Measurements from ENCODE around the gene DDX41.
"Not testable (repeated sequence)": the region's sequence is repeated elsewhere in the genome, so short reads cannot be mapped to it uniquely, and the experiment has no call there.

The DDX41 gene

DNA sequence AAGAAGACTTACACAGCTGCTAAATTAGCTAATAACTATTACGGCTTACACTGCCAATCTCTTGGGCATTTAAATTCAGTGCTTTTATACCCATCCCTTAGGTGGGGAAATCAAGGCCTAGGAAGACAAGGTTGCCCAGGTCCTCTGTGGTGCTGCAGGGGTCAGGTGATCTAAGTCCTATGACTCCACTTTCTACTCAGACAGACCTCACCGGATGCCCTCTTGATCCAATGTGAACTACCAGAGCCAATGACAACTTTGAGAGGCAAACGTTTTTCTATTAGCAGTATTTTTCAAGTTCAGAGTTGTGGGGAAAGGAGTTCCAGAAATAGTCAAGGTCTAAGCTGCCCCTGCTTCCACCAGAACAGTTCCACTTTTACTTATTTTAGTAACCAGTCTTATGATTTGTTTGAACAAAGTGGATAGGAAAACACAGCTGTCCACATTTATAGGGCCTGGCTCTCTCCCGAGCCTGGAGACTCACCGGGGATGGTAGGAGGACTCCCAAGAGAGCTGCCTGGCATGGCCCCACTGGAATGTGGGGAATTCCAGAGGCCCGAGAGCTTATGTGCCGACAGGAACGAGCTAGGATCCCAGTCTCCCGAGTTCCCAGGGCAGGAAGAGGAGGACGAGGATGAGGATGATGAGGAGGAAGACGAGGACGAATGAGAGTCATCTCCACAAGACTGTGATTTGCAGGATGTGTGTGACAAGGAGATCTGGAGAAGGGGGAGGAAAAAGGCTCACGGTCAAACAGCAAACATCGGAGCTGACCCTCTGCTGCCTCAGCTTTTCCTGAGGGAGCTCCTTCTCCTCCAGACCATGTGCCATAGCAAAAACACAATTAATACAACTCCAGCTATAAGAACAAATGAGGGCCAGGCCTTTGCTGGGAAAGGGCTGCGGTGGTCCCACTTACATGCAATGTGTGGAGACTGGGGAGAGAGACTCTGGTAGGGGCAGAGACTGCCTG is 20.9 kb upstream of the DDX41 start:
- no peak for DNase-seq

DNA sequence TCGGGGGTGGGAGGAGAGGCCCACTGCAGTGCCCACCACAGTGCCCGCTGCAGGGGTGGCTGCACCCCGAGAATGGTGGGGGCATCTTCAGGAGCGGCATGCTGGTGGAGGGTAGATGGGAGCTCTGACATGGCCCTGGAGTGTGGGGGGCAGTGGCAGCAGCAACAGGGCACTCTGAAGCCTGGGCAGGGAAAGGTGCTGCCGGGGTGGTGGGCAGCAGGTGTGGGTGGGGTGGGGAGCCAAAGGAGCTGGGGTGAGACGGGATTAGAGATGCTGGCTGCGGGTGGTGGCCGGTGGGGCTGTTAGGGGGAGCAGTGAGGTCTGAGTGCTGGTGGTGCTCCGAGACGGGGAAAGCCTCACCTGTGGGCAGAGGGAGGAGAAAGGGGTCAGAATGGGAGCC is 19.6 kb upstream of the DDX41 start:
- no peak for DNase-seq

DNA sequence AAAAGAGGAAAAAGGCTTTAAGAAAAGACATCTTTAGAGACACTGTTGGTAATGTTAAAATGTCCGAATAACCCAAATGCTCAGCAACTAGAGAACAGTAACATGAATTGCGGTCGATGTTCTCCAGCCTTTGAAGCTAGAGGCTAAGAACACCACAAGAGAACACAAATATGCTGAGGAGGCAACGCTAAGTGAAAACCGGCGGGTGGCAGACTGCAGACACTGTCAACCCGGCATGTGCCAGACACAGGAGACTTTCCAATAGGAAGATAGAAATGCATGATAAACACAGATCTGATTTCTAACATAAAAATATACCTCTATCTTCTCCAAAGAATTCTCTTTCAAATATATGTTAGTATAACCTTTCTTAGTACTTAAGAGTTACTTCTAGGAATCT is 18.4 kb upstream of the DDX41 start:
- no peak for DNase-seq

DNA sequence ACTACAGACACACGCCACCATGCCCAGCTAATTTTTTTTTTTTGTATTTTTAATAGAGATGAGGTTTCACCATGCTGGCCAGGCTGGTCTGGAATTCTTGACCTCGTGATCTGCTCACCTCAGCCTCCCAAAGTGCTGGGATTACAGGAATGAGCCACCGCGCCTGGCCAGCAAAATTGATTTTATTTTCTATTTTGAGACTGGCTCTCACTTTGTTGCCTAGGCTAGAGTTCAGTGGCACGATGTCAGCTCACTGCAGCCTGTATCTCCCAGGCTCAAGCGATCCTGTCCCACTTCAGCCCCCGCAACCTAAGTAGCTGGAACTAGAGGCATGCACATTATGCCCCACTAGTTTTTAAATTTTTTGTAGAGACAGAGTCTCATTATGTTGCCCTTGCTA is 17.7 kb upstream of the DDX41 start:
- DNase-seq, result not testable (repeated sequence)

DNA sequence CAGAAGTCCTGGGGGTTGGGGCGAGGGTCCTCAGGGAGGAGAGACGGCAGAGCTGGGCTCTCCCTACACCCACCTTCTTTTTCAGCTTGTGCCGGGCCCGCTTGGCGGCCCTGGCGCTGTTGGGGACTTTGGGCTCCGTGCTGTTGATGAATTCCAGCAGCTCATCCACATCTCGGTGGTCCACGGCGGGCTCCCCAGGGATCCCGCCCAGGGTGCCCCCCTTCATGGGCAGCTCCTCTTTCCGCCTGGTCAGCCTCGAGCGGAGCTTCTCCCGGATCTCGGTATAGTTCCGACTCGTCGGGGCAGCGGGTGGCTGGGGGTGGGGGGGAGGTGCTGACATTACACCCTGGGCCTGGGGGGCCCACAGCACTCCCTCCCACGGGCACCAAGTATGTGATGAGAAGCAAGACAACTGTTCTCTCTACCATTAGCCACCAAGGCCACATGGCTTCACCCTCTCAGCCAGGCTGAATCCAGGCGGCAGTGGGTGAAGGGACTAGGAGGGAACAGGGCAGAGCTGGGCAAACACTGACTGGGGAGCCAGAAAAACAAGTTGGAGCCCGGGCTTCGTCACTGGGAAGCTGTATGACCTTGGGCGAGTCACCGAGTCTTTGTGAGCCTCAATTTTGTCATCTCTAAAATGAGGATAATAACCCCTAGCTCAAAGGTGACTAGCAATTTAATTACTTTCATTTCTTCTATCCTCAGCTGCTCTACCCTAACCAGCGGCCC is 14.6 kb upstream of the DDX41 start:
- no peak for DNase-seq

DNA sequence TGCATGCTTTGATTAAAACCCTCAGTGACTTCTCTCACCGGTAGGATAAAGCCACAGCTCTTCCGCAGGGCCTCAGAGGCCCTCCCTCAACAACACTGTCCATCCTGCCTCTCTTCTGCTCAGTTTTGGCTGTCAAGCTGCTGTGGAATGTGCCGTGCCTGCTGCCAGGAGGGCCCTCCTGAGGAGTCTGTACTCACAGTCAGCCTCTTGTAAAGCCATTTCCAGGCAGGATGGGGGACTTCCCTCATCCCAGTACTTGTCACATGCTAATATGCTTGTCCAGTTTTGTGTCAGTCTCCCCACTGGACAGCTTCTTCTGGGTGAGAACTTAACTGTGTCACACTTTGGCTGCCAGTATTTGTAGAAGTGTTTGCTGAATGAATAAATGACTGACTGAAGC is 13.9 kb upstream of the DDX41 start:
- no peak for DNase-seq

DNA sequence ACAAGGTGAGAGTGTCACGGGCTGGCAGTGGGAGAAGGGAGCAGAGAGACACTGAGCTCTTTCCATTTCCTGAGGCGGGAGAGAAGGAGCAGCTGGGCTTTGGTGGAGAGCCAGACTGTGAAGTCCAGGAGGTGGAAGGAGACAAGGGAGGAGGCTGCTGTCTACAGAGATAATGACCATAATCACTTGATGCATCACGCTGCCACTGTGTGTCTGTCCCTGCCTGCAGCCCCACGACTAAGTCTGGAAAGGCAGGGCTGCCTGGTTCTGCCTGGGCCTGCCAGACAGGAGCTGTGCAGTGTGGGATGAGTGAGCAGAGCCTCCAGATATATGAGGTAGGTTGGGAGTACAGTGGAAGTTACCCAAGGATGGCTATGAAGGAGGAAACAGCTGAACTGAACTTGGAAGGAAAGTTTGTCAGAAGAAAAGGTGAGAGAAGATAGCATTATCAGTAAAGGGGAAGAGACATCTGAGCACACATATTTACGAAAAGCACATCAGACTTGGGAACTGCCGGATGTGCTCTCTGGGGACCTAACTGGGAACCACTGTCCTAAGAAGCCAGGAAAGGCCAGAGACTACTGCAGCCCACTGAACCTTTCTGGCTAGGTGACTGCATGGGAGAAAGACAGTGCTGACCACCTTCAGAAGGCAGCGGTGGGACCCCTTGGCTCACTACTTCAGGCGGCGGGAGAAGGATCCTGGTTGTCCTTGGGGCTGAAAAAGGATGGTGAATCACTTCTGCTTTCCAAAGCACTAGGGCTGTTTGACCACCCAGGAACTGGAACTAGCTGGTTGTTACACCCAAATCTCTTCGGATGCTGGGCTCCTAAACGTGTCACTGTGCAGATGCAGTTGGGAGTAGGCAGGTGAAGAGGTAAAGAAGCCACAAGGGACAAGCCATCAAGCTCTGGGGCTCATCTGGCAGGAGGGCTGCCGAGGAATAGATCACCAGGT is 12.8 kb upstream of the DDX41 start:
- DNase-seq, result no peak

DNA sequence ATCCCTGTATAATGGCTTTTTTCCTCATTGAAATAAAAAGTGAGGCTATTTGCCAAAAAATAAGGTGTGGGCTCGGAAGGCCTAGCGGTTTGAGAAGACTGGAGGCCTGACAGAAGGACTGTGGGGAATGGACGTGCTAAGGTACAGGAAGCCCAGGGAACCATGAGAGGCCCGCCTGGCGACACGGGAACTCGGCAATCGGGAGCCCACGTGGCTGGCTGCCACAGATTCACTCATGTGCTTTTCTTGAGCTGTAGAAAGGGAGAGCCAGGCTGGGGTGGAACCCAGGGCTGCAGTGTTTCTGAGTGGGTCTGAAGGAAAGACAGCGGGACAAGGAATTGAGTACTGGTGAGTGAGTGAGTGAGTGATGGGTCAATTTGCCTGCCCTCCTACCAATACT is 11.9 kb upstream of the DDX41 start:
- no peak for DNase-seq

DNA sequence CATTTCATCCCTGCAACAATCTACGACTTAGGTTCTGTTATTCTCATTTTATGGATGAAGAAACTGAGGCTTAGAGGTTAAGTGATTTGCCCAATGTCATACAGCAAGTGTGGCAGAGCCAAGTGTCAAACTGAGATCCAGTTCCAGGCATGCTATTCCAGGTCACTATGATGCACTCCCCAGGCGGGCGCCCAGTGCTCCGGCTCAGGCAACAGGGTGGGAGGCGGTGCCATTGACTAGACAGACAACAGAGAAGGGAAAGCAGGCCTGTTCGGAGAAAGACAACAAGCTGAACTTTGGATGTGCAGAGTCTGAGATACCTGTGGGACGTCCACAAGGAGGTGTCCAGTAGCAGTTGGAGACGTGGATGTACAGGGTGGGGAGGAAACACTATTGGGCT is 10.8 kb upstream of the DDX41 start:
- no peak for DNase-seq

DNA sequence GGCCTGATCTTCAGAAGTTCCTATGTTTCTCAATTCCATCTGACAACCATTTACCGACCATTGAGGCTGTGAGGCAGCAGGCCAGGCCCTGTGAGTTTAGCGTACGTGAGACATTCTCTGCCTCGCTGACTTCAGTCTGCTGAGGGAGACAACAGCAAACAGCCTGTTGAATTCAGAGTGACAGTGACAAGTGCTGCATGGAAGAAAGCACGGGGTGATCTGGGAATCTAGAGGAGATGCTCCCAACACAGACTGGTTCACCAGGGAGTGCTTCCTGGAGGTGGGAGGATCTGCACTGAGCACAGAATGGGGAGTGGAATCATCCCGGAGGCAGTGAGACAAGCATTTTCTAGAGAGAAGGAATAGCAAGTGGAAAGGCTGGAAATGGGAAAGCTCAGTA is 10.0 kb upstream of the DDX41 start:
- DNase-seq, result no peak

DNA sequence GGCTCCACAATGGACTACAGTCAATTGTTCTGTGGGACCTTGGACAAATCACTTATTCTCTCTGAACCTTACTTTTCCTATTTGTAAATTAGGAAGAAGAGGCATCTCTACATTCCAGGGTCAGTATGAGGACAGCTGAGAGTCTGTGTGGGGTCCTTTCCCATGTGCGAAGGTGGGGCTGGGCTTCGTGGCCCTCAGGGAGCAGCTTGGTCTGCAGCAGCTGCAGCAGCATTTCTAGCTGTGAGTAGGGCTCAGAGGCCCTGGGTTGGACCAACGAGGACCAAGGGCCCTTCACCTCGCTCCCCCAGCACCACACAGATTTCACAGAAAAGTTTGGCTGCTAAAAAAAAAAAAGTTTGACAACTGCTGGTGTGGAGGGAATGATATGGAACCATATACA is 9.4 kb upstream of the DDX41 start:
- DNase-seq, result no peak

DNA sequence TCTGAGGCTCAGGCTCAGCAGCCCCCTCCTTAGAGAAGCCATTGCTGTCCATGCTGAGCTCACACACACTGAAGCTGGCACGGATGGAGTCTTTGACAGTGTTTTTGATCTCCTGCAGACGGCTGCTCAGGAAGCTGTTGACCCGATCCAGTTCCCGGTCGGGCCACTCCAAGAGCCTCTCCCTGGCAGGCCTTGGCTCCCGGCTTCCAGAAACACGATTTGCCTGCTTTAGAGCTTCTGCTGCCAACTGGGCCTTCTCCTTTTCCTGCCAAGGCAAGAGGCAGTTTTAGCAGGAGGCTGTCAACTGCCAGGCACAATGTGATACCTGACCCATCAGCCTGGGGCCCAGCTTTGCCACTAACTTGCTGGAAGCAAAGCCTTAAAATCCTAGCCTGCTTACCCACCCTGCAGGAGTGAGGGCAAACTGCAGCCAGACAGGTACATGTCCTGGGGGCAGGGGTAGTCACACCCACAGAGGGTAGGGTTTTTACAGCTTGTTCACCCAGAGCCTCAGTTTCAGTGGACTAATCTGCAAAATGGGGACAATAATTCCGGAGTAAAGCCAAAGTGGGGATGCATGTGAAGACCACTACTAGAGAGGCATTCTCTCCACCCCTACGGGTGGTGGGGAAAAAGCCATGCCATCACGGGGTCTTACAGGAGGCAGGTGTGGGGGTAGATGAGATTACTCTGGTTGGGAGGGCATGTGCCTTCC is 8.3 kb upstream of the DDX41 start:
- DNase-seq, result no peak

DNA sequence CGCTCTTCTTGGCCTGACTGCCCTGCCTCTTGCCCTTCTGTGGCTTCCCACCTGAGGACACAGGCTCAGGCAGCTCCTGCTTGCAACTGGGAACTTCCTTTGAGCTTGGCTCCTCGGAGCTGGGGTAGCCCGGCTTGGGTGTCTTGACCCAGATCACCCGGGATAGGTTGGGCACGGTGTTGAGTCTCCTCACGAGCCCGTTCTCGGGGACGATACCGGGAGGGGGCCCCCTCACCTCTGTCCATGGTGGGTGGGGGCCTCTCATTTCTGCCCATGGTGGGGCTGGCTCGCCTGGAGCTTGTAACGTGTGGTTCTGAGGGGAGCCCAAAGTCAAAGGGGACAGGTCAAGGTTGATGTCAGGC is 7.8 kb upstream of the DDX41 start:
- no peak for DNase-seq

DNA sequence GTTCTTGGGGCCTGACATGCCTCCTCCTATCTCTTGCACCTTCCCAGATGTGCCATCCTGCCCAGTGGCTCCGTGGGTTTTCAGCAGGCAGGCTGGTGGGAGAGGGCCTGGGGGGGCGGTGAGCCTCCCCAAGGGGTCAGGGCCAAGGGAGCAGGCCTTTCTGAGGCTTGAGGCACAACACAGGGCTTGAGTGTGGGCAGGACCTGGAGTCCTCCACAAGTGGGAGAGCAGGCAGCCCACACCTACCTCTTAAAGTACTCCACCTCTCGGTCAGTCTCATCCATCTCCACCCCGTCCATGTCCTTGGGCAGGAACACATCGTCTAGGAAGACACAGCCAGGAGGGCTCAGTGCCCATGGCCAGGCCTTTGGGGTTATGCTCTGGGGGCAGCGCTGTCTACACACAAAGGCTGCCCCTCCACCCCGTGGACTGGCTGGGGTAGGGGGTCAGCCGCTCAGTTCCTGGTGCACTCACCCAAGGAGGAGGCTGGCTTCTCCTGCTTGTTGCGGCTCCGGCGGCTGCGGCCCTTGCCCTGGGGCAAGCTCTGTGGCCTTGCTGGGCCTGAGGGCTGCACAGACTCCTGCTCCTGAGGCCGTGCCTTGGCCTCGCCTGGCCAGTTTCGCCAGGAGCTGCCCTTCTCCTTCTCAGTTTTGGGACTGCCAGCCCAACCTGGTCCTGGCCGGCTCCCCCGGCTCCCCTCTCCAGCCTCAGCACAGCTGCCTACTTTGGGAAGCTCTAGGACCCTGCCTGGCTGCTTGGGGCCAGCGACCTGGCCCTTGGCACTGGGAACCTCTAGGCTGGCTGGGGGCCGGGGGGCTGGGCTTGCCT is 7.2 kb upstream of the DDX41 start:
- no peak for DNase-seq

DNA sequence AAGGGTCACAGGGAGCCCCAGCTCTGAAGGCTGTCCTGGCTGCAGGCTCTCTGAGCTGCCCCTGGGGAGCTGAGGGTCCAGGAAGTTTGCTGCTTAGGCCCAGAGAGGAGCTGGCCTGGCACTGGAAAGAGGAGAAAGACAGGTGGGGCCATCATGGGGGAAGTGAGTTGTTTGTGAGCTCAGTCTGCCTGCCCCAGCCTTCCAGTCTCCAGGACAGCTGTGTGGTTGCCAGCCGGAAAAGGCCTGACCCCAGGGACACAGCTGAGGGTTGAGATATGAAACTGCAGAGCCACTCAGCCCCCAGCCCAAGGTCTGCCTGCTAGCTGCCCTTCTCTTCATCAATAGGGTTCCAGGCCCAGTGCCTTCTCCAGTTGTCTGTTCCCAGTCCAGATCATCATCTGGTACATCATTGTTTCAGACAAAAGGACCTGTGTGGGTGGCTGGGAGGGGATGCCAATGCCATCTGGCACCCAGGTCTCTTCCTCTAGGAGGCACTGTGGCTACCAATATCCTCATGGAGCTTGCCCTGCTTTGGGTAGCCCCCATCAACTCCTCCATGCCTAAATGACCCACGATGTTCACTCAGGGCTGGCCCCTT is 4.3 kb upstream of the DDX41 start:
- DNase-seq, result no peak

DNA sequence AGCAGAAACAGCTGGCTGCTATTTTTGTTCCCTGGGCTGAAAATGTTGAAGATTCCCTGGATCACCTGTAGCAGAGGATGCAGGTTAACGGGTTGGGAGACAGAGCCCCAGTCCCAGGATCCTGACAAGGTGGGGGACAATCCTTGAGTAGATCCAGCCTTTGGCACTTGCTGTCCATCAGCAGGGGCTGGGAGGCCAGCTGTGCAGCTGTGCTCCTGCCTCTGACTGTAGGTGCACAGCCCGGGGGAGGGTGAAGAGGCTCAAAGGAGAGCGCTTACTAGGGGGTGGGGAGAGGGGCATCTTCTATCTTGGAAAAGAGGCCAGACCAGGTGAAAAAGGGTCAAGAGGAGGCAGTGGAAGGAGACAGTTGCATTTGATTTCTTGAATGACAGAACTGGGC is 3.5 kb upstream of the DDX41 start:
- DNase-seq, result no peak

DNA sequence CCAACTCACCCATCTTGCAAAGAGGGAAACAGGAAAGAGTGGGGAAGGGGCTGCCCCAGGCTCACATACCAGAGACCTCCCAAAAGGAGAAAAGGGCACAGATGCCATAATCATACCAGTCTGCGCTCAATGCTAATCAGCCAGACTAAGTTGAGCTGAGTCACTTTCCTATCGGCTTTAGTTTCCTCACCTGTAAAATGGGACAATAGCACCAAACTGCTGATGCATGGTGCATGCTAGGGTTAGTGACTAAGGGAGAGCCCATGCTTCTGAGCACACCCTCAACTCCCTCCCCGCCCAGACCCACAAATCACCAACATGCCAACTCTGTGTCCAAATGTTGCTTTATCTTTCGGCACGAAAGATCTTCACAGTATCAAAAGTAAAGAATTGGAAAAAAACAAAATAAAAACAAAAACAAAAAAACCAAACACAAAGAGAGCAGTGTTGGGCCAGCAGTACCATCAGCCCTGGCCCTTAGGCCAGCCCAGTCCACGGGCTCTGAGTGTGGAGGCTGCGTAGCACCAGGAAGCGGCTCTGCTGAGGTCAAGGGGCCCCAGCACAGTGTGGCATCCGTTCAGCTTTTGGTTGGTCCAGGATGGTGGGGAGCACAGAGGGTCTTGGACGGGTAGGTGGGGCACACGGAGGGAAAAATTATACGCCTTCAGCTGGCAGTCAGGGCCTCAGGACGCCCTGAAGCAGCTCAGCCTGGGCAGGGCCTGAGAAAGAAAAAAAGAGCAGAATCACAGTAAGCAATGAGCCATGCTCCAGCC is 2.9 kb upstream of the DDX41 start:
- no peak for DNase-seq

DNA sequence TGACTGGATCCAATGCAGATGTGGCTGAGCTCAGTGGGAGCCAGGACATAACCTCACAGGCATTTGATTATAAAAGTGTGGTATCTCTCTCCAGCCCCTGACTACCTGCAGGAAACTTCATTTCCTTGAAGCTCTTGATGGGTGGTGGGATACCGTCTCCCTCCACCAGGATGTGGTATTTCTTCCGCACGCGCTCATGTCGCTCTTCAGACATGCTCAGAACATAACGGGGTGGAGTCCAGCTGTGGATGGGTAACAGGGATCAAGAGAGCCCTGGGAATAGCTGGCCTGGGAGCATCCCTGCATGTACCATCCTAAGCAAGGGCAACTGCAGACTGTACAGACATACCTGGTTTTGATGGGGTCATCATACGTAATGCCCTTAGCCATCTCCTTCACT is 1.2 kb downstream of the DDX41 start:
- DNase-seq, result no peak

DNA sequence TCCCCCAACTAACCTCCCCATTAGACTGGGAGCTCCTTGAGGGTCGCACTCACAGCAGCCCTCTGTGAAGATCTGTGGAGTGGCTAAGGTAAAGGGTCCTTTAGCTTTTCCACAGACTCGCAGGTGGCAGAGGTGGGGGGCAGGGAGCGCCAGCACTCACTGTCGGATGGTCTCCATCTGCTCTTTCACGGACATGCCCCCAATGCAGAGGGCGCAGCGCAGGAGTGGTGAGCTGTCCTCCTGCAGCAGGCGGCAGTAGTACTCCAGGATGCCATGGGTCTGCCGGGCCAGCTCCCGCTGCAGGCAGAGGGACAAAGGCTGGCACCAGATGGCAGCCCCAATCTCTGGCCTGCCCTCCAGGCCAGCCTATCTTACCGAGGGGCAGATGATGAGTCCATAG is 2.2 kb downstream of the DDX41 start:
- DNase-seq, result no peak

DNA sequence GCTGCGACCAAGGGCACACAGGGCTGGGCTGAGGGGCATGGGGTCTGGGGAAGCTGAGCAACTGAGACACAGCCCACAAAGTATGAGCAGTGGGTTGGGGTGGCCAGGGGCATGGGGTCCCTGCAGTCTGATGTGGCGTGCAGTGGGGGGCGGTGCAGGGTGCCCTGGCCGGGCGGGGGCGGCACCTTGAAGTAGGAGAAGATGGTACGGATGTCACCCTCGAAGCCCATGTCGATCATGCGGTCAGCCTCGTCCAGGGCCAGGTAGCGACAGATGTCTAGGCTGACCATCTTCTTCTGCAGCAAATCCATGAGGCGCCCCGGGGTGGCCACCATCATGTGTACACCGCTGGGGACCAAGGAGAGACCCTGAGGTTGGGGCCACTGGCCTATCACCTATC is 3.3 kb downstream of the DDX41 start:
- DNase-seq, result no peak
